GM23338 (cell line): ENCODE measurements around the gene ABCB11. TPM values are rescaled to one million over a fixed set of nuclear protein-coding genes. Genes with fewer than 3 reads are reported as not detected.

Experiments
- ATAC-seq: fragments of 200-7000 bp; cut with Tn5 transposase; 3 replicates; pipeline ENCODE4 v1.9.1; 2020
- DNase-seq: peaks from one replicate; pipeline ENCODE4 v3.0.0-alpha.2; 2015; ENCODE audit warnings: low spot score
- H2AFZ ChIP-seq: fragments of 200-600 bp; sonication (generic); 2 replicates; pipeline ENCODE4 v1.8.0; 2016; ENCODE audit warnings: antibody characterized with exemption, mild to moderate bottlenecking, moderate library complexity
- H3F3A ChIP-seq: fragments of 200-600 bp; sonication (generic); replicated peaks from 2 replicates; pipeline ENCODE4 v1.8.0; 2017; ENCODE audit warnings: antibody characterized with exemption, mixed run types, low read depth
- H3K27ac ChIP-seq: fragments of 200-600 bp; sonication (generic); 2 replicates; pipeline ENCODE4 v1.6.1; 2016; ENCODE audit warnings: low read depth
- H3K27me3 ChIP-seq: fragments of 200-600 bp; sonication (generic); 2 replicates; pipeline ENCODE4 v1.8.0; 2016; ENCODE audit warnings: mild to moderate bottlenecking, mixed run types, moderate library complexity; ENCODE audit not compliant: insufficient read depth
- H3K36me3 ChIP-seq: fragments of 200-600 bp; sonication (generic); 2 replicates; pipeline ENCODE4 v1.8.0; 2016; ENCODE audit warnings: mild to moderate bottlenecking; ENCODE audit not compliant: insufficient read depth
- H3K4me1 ChIP-seq: fragments of 200-600 bp; sonication (generic); 2 replicates; pipeline ENCODE4 v1.8.0; 2016; ENCODE audit warnings: mild to moderate bottlenecking, moderate library complexity; ENCODE audit not compliant: insufficient read depth
- H3K4me2 ChIP-seq: fragments of 200-600 bp; sonication (generic); 2 replicates; pipeline ENCODE4 v1.7.1; 2017; ENCODE audit warnings: mixed run types
- H3K4me3 ChIP-seq: fragments of 200-600 bp; sonication (generic); 2 replicates; pipeline ENCODE4 v1.6.1; 2016; ENCODE audit warnings: mixed run types
- H3K79me2 ChIP-seq: fragments of 200-600 bp; sonication (generic); replicated peaks from 2 replicates; pipeline ENCODE4 v1.8.0; 2017; ENCODE audit warnings: mild to moderate bottlenecking; ENCODE audit not compliant: insufficient read depth
- H3K9me2 ChIP-seq: fragments of 200-600 bp; sonication (generic); 2 replicates; pipeline ENCODE4 v1.8.0; 2017; ENCODE audit not compliant: insufficient read depth
- H4K20me1 ChIP-seq: fragments of 200-600 bp; sonication (generic); replicated peaks from 2 replicates; pipeline ENCODE4 v1.8.0; 2017; ENCODE audit warnings: mild to moderate bottlenecking; ENCODE audit not compliant: insufficient read depth
- H3K27ac Mint-ChIP-seq: 2 replicates; pipeline ENCODE4 v1.8.0; 2020; ENCODE audit warnings: inconsistent platforms, mild to moderate bottlenecking, moderate library complexity, mixed read lengths
- H3K27me3 Mint-ChIP-seq: 3 replicates; pipeline ENCODE4 v1.8.0; 2022; ENCODE audit warnings: low read depth, mild to moderate bottlenecking, moderate library complexity, mixed read lengths, inconsistent platforms; ENCODE audit not compliant: insufficient read depth, poor library complexity
- H3K36me3 Mint-ChIP-seq: 3 replicates; pipeline ENCODE4 v1.8.0; 2021; ENCODE audit warnings: low read depth, mild to moderate bottlenecking, inconsistent platforms, moderate library complexity, mixed read lengths
- H3K4me1 Mint-ChIP-seq: 3 replicates; pipeline ENCODE4 v1.8.0; 2020; ENCODE audit warnings: mild to moderate bottlenecking, inconsistent platforms, mixed read lengths
- H3K4me3 Mint-ChIP-seq: 3 replicates; pipeline ENCODE4 v1.8.0; 2021; ENCODE audit warnings: moderate library complexity, mild to moderate bottlenecking, inconsistent platforms, mixed read lengths
- H3K9me3 Mint-ChIP-seq: 3 replicates; pipeline ENCODE4 v1.8.0; 2020; ENCODE audit warnings: moderate library complexity, mild to moderate bottlenecking, inconsistent platforms, mixed read lengths
- EZH2 ChIP-seq: fragments of 200-600 bp; sonication (generic); IDR thresholded peaks from one replicate; pipeline ENCODE4 v1.8.0; 2017; ENCODE audit warnings: antibody characterized with exemption, mild to moderate bottlenecking, low read depth; ENCODE audit not compliant: unreplicated experiment
- JUNB ChIP-seq: IDR thresholded peaks from one replicate; pipeline ENCODE4 v1.6.1; 2016; ENCODE audit warnings: antibody characterized with exemption; ENCODE audit not compliant: unreplicated experiment
- STAT1 ChIP-seq: IDR thresholded peaks from one replicate; pipeline ENCODE4 v1.6.1; 2016; ENCODE audit warnings: antibody characterized with exemption; ENCODE audit not compliant: unreplicated experiment
- ZNF331 ChIP-seq: fragments of 250-450 bp; sonication (Bioruptor Pico); IDR thresholded peaks from 2 replicates; pipeline ENCODE4 v1.5.0; 2020; ENCODE audit warnings: low read depth, mild to moderate bottlenecking, moderate library complexity
- polyA plus RNA-seq: library from polyadenylated mRNA; unstranded; fragments of >200 nt; fragmentation: Nextera tagmentation; extraction: Ambion mirVana; gene quantifications from 2 replicates; pipeline ENCODE4 v1.2.1, GENCODE V29; 2016
- total RNA-seq: library from RNA; depleted of rRNA; stranded (reverse); fragments of >200 nt; shearing (Covaris generic); gene quantifications from 2 replicates; pipeline ENCODE4 v1.2.3, GENCODE V29; 2014
- TF ChIP-seq, protein P1 (sequence below): fragments of 250-450 bp; sonication (Bioruptor Pico); IDR thresholded peaks from 2 replicates; pipeline ENCODE4 v1.5.0; 2020; ENCODE audit warnings: mild to moderate bottlenecking, moderate library complexity
- TF ChIP-seq, protein P2 (sequence below), 2 experiments: fragments of 200-600 bp in 1 of 2; sonication (generic) in 1 of 2; conservative IDR thresholded peaks; 2 replicates each; pipeline versions ENCODE4 v1.5.1 to v1.6.1; 2016 to 2017; ENCODE audit warnings: antibody characterized with exemption in 2 of 2, low read depth in 2 of 2, mild to moderate bottlenecking in 2 of 2, moderate library complexity in 1 of 2
- TF ChIP-seq, protein P3 (sequence below): IDR thresholded peaks from 2 replicates; pipeline ENCODE4 v1.6.1; 2016; ENCODE audit warnings: antibody characterized with exemption
- TF ChIP-seq, protein P4 (sequence below): IDR thresholded peaks from one replicate; pipeline ENCODE4 v1.6.1; 2018; ENCODE audit warnings: antibody characterized with exemption; ENCODE audit not compliant: unreplicated experiment

The ABCB11 gene
- total and polyA plus RNA-seq, 2 experiments from 2014 or later = not detected

DNA sequence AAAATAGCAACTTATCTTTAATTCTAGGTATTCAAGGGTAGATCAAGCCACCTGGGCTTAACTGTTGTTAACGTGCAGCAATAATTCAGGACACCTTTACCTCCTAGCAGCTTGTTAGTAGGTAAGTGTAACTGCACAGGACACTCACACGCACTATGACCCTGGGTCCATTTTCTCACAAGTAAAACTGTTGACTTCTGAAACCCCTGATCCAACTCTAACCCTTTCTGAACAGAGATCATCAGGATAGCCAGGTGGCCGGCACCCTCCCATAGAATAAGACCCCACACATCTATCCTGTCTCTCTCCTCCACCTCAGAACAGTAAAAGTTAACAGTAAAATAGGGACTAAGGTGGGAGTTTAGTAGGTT, 141.5 kb downstream of the ABCB11 start (continued):
- TF ChIP-seq, protein P1, sequence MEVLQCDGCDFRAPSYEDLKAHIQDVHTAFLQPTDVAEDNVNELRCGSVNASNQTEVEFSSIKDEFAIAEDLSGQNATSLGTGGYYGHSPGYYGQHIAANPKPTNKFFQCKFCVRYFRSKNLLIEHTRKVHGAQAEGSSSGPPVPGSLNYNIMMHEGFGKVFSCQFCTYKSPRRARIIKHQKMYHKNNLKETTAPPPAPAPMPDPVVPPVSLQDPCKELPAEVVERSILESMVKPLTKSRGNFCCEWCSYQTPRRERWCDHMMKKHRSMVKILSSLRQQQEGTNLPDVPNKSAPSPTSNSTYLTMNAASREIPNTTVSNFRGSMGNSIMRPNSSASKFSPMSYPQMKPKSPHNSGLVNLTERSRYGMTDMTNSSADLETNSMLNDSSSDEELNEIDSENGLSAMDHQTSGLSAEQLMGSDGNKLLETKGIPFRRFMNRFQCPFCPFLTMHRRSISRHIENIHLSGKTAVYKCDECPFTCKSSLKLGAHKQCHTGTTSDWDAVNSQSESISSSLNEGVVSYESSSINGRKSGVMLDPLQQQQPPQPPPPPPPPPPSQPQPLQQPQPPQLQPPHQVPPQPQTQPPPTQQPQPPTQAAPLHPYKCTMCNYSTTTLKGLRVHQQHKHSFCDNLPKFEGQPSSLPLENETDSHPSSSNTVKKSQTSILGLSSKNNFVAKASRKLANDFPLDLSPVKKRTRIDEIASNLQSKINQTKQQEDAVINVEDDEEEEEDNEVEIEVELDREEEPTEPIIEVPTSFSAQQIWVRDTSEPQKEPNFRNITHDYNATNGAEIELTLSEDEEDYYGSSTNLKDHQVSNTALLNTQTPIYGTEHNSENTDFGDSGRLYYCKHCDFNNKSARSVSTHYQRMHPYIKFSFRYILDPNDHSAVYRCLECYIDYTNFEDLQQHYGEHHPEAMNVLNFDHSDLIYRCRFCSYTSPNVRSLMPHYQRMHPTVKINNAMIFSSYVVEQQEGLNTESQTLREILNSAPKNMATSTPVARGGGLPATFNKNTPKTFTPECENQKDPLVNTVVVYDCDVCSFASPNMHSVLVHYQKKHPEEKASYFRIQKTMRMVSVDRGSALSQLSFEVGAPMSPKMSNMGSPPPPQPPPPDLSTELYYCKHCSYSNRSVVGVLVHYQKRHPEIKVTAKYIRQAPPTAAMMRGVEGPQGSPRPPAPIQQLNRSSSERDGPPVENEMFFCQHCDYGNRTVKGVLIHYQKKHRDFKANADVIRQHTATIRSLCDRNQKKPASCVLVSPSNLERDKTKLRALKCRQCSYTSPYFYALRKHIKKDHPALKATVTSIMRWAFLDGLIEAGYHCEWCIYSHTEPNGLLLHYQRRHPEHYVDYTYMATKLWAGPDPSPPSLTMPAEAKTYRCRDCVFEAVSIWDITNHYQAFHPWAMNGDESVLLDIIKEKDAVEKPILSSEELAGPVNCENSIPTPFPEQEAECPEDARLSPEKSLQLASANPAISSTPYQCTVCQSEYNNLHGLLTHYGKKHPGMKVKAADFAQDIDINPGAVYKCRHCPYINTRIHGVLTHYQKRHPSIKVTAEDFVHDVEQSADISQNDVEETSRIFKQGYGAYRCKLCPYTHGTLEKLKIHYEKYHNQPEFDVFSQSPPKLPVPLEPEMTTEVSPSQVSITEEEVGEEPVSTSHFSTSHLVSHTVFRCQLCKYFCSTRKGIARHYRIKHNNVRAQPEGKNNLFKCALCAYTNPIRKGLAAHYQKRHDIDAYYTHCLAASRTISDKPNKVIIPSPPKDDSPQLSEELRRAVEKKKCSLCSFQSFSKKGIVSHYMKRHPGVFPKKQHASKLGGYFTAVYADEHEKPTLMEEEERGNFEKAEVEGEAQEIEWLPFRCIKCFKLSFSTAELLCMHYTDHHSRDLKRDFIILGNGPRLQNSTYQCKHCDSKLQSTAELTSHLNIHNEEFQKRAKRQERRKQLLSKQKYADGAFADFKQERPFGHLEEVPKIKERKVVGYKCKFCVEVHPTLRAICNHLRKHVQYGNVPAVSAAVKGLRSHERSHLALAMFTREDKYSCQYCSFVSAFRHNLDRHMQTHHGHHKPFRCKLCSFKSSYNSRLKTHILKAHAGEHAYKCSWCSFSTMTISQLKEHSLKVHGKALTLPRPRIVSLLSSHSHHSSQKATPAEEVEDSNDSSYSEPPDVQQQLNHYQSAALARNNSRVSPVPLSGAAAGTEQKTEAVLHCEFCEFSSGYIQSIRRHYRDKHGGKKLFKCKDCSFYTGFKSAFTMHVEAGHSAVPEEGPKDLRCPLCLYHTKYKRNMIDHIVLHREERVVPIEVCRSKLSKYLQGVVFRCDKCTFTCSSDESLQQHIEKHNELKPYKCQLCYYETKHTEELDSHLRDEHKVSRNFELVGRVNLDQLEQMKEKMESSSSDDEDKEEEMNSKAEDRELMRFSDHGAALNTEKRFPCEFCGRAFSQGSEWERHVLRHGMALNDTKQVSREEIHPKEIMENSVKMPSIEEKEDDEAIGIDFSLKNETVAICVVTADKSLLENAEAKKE (CRISPR knock-in tag) = no peak
- TF ChIP-seq, protein P2, sequence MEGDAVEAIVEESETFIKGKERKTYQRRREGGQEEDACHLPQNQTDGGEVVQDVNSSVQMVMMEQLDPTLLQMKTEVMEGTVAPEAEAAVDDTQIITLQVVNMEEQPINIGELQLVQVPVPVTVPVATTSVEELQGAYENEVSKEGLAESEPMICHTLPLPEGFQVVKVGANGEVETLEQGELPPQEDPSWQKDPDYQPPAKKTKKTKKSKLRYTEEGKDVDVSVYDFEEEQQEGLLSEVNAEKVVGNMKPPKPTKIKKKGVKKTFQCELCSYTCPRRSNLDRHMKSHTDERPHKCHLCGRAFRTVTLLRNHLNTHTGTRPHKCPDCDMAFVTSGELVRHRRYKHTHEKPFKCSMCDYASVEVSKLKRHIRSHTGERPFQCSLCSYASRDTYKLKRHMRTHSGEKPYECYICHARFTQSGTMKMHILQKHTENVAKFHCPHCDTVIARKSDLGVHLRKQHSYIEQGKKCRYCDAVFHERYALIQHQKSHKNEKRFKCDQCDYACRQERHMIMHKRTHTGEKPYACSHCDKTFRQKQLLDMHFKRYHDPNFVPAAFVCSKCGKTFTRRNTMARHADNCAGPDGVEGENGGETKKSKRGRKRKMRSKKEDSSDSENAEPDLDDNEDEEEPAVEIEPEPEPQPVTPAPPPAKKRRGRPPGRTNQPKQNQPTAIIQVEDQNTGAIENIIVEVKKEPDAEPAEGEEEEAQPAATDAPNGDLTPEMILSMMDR (conservative IDR thresholded peaks at IDR 0.05; ENCODE audit: low read depth in 2 of 2) = no peak
- no peak for TF ChIP-seq EZH2
- no peak for TF ChIP-seq STAT1
- TF ChIP-seq JUNB = no peak
- TF ChIP-seq, protein P3, sequence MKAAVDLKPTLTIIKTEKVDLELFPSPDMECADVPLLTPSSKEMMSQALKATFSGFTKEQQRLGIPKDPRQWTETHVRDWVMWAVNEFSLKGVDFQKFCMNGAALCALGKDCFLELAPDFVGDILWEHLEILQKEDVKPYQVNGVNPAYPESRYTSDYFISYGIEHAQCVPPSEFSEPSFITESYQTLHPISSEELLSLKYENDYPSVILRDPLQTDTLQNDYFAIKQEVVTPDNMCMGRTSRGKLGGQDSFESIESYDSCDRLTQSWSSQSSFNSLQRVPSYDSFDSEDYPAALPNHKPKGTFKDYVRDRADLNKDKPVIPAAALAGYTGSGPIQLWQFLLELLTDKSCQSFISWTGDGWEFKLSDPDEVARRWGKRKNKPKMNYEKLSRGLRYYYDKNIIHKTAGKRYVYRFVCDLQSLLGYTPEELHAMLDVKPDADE = no peak

DNA sequence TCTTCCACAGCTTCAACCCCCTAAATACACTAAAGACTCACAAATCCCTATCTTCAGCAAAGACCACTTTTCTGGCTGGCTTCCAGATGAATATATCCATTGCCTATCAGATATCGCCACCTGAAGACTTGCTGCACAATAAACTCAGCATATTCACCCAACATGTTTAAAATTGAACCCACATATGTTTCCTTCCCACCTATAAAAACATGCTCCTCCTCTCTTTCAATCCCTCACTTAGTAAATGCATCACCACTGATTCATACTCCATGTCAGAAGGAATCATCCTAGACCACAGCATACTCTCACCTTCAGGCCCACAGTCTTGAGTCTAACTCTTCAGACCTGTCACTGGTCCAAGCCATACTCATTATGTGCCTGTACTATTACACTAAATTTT, 146.1 kb downstream of the ABCB11 start:
- H3K4me3 Mint-ChIP-seq = no peak overlapping the region
- TF ChIP-seq, protein P4, sequence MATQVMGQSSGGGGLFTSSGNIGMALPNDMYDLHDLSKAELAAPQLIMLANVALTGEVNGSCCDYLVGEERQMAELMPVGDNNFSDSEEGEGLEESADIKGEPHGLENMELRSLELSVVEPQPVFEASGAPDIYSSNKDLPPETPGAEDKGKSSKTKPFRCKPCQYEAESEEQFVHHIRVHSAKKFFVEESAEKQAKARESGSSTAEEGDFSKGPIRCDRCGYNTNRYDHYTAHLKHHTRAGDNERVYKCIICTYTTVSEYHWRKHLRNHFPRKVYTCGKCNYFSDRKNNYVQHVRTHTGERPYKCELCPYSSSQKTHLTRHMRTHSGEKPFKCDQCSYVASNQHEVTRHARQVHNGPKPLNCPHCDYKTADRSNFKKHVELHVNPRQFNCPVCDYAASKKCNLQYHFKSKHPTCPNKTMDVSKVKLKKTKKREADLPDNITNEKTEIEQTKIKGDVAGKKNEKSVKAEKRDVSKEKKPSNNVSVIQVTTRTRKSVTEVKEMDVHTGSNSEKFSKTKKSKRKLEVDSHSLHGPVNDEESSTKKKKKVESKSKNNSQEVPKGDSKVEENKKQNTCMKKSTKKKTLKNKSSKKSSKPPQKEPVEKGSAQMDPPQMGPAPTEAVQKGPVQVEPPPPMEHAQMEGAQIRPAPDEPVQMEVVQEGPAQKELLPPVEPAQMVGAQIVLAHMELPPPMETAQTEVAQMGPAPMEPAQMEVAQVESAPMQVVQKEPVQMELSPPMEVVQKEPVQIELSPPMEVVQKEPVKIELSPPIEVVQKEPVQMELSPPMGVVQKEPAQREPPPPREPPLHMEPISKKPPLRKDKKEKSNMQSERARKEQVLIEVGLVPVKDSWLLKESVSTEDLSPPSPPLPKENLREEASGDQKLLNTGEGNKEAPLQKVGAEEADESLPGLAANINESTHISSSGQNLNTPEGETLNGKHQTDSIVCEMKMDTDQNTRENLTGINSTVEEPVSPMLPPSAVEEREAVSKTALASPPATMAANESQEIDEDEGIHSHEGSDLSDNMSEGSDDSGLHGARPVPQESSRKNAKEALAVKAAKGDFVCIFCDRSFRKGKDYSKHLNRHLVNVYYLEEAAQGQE = no peak
- TF ChIP-seq, protein P3 = no peak
- TF ChIP-seq, protein P2 (conservative IDR thresholded peaks at IDR 0.05; ENCODE audit: low read depth in 2 of 2) = no peak
- TF ChIP-seq ZNF331 = no peak

More for the DNA sequence above, 146.1 kb downstream of the ABCB11 start:
- Histone ChIP-seq H3F3A (no peaks in the 10 kb centered on the region), H3K4me1 (peaks cover 6% of the 10 kb centered on the region; the same call in 1 of the 2 replicates), H3K4me2 (no peak overlapping the region), H4K20me1 (no peaks in the 10 kb centered on the region), H2AFZ (no peak overlapping the region), H3K27ac (no peak overlapping the region), H3K4me3 (no peak overlapping the region), H3K36me3 (no peaks in the 10 kb centered on the region), H3K9me2 (no peaks in the 10 kb centered on the region), H3K79me2 (peaks cover 13% of the 10 kb centered on the region), H3K27me3 (no peaks in the 10 kb centered on the region)
- ATAC-seq (no peak), DNase-seq (no peak)
- no peak overlapping the region for H3K27ac Mint-ChIP-seq
- H3K36me3 Mint-ChIP-seq = peaks cover 26% of the 10 kb centered on the region
- H3K27me3 Mint-ChIP-seq = no peaks in the 10 kb centered on the region
- H3K9me3 Mint-ChIP-seq = no peaks in the 10 kb centered on the region
- H3K4me1 Mint-ChIP-seq = peaks cover 5% of the 10 kb centered on the region; the same call in 1 of the 3 replicates
